HG02884 (cell line): ENCODE data around the gene SLC10A3.

Experiments
- ATAC-seq: cut with Tn5 transposase; IDR thresholded peaks from one replicate; pipeline ENCODE4 v1.9.1; 2021; ENCODE audit warnings: mild to moderate bottlenecking, moderate library complexity; ENCODE audit not compliant: unreplicated experiment

The SLC10A3 gene

GRCh38 chrX:154466036-154466435 is 24.4 kb downstream of the SLC10A3 start:
- no peak for ATAC-seq

GRCh38 chrX:154465601-154466000 is 24.8 kb downstream of the SLC10A3 start:
- no peak for ATAC-seq

- no peak for ATAC-seq
These were observed 25.5 kb downstream of the SLC10A3 start for GRCh38 chrX:154464806-154465365.

GRCh38 chrX:154463611-154464220 is 26.7 kb downstream of the SLC10A3 start:
- ATAC-seq, result no peak

- no peak for ATAC-seq
These were observed 28.0 kb downstream of the SLC10A3 start for GRCh38 chrX:154462396-154462795.

- ATAC-seq, result no peak
These were observed 30.1 kb downstream of the SLC10A3 start for GRCh38 chrX:154460326-154460725.

DNA sequence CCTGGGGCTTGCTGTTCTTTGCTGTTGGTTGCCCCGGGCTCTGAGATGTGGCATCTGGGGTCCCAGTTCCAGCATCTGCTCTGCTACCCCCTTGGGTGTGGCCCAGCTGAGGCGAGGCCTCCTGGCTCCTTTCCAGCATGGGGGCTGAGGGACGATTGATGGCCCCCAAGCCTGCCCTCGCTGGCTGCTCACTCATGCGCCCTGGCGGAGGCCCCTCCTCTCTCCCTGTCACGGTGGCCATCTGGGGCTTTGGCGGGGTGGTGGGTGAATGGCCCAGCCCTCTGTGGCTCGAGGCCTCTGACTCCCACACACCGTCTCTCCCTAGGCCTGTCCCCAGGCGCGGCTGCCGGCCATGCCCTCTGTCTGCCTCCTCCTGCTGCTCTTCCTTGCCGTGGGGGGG is 30.6 kb downstream of the SLC10A3 start:
- no peak for ATAC-seq

- no peak for ATAC-seq
These were observed 31.3 kb downstream of the SLC10A3 start for GRCh38 chrX:154458954-154459778.

DNA sequence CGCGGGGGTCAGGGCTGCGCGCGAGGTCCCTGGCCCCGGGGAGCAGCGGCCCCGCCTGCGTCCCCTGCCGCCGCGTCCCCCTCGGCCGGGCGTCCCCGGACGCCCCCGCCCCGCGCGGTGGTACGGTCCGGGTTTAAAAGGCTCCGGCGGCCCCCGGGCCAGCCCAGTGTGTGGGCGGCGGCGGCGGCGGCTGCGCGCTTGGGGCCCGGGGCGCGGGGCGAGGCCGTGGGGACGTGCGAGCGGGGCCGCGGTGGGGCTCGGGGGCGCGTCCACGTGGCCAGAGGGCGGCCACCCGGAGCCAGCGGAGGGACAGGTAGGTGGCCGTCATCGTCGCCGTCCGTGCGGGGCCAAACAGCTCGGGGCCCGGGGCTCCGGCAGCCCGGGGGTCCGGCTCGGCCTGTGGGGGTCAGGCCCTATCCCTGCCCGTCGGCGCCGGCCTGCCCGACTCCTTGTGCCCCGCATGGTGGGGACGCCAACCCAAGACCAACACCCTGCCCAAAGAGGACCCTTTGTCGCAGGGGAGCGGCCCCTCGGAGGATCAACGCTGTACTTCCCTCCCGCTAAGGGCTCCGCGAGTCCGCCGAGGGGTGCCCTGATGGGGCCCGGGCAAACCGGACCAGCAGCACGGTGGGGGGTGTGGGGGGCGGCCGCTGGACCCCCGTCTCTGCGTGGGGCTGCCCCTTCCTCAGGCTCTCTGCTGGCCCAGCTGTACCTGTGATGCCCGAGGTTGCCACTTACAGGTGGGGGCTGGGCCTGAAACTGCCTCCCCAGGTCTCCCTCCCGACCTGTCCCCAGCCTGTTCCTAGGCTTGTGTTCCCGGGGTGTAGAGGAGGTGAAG is 32.1 kb downstream of the SLC10A3 start, which contains the start of gene PLXNA3:
Gene PLXNA3 (plus strand): TSS at position 166 of the 838 bp plus-strand sequence. CDS start 1,903 bp downstream, outside the sequence.
- ATAC-seq, result peak; percentile 54

DNA sequence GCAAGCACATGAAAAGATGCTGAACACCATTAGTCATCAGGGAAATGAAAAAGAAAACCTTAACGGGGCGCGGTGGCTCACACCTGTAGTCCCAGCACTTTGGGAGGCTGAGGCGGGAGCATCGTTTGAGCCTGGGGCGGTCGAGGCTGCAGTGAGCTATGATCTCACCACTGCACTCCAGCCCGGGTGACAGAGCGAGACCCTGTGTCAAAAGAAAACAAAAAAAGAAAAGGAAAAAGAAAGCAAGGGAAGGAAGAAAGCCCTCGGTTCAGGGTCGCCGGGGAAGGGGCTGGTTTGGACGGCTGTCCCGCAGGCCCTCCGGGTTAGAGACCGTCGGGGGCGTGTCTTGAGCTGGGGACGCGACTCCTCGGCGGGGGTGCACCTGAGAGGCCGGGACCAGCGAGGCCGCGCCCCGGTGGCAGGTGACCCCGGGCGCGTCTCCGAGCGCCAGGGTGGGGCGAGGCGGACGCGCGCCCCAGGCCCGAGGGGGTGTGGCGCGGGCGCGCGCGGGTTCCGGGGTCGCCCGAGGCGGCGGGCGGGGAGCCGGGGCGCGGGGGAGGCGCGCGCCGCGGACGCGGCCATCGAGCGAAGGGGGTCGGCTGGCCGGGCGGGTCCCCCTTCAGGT is 32.8 kb downstream of the SLC10A3 start:
- peak; percentile 54 for ATAC-seq

- no peak for ATAC-seq
These were observed 37.6 kb downstream of the SLC10A3 start for GRCh38 chrX:154452823-154453222.

GRCh38 chrX:154450312-154450711 is 40.1 kb downstream of the SLC10A3 start:
- no peak for ATAC-seq

DNA sequence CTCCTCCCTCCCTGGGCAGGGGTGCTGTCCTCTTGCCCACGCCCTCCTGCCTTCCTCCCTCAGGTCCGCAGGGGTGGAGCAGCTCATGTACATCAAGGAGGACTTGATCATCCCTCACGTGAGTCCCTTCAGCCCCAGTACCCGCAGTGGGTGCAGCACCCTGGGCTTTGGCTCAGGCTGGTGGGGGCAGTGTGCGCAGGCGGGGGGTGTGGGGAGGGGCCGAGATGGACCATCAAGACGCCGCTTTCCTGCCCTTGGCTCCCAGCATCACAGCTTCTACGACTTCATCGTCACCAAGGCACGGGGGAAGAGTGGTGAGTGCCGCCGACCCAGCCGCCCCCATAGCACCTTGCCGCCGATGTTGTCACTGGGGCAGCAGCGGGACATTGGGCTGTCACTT is 40.8 kb downstream of the SLC10A3 start:
- no peak for ATAC-seq

DNA sequence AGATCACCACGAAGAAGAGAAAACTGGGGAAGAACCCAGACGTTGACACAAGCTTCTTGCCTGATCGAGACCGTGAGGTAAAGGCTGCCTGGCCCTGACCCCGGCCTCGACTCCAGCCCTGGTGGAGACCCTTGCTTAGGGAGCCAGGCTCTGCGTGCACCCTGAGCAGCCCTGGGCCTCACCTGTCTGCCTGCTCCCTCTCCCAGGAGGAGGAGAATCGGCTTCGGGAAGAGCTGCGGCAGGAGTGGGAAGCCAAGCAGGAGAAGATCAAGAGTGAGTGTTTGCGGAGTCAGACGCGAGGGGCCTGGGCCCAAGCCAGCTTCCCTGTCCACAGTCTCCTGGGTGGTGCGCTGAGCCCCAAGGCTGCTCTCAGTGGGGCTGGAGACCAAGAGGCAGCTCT is 41.9 kb downstream of the SLC10A3 start:
- no peak for ATAC-seq

- ATAC-seq, result no peak
These were observed 44.0 kb downstream of the SLC10A3 start for GRCh38 chrX:154446430-154446829.

DNA sequence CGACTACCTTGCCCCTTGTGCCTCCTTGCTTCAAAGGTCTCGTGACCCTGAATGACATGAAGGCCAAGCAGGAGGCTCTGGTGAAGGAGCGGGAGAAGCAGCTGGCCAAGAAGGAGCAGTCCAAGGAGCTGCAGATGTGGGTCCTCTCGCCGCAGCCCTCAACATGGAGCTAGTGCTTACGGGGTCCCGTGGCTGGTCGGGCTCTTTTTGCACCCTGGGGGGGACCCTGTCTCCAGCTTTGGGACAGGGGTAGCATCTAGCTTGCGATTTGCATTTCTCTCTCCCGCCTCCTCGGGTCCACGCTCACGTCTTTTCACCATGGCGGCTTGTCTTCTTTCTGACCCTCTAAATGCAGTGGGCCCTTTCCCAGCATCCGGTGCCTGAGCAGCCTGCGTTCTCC is 44.7 kb downstream of the SLC10A3 start:
- no peak for ATAC-seq

- ATAC-seq, result no peak
These were observed 45.6 kb downstream of the SLC10A3 start for GRCh38 chrX:154444755-154445246.

- ATAC-seq, result peak; percentile 66
These were observed 46.3 kb downstream of the SLC10A3 start, which contains the start of gene FAM50A for GRCh38 chrX:154443992-154444754. Gene FAM50A, plus strand, starts transcription at chrX:154444141. Its CDS starts 95 bp downstream, at chrX:154444236.

DNA sequence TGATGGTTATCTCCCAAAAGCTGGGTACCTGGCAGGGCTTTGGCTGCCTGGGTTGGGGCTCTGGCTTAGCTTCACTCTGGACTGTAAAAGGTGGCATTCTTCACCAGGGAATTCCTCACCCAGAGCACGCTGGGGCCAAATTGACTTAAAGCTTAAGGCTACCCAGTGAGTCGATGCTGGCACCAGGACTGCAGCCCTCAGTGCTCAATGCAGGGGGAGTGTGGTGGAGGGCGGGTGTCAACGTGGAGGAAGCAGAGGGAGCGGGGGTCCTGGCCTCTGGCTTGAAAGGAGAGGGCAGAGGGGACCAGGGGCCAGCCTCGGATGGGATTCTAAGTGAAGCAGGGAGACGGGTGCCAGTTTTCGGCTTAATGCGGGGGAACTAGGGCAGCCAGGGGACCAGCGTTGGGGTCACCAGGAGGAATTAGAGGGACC is 46.9 kb downstream of the SLC10A3 start:
- ATAC-seq, result no peak
